AG04450 (cell line): ENCODE measurements around the gene PPP1R37. TPM values are rescaled to one million over a fixed set of nuclear protein-coding genes. Genes with fewer than 3 reads are reported as not detected.

ENCODE experiments used
- CTCF ChIA-PET: fragments of 300-600, 350-600 bp; formaldehyde crosslinking; extraction: SDS; loops from one replicate; lab custom pipeline; 2022; ENCODE audit warnings: antibody characterized with exemption, inconsistent platforms; lab: Charles Lee
- POLR2A ChIA-PET: fragments of 350-600 bp; formaldehyde crosslinking; extraction: SDS; loops from one replicate; lab custom pipeline; 2021; ENCODE audit warnings: antibody characterized with exemption, inconsistent platforms; lab: Yijun Ruan, JAX
- DNase-seq: peaks from one replicate; pipeline ENCODE4 v3.0.0-alpha.2; 2011; ENCODE audit warnings: low read depth, low spot score
- H3K27ac ChIP-seq: one replicate; pipeline ENCODE4 v1.5.1; 2012; ENCODE audit warnings: low read depth, low read length, control low read depth
- H3K27me3 ChIP-seq: one replicate; pipeline ENCODE4 v1.6.0; 2012; ENCODE audit warnings: low read length; ENCODE audit not compliant: control insufficient read depth, insufficient read depth
- H3K4me3 ChIP-seq: 2 replicates; pipeline ENCODE4 v1.5.1; 2011; ENCODE audit warnings: mild to moderate bottlenecking, low read depth, low read length, control low read depth
- H3K9me3 ChIP-seq: 2 replicates; pipeline ENCODE4 v1.5.1; 2012; ENCODE audit warnings: low read length; ENCODE audit not compliant: control insufficient read depth, insufficient read depth
- CTCF ChIP-seq: IDR thresholded peaks from 2 replicates; pipeline ENCODE4 v1.5.1; 2011; ENCODE audit warnings: low read depth, low read length, control low read depth, inconsistent platforms
- polyA plus RNA-seq: library from polyadenylated mRNA; depleted of rRNA; stranded (reverse); fragments of >200 nt; gene quantifications from 2 replicates; pipeline ENCODE4 v1.2.3, GENCODE V29; 2011

The PPP1R37 gene
- polyA plus RNA-seq, 1 experiment = 8.6 TPM

GRCh38 chr19:45090606-45091005, 2.4 kb upstream of the PPP1R37 start:
- Histone ChIP-seq H3K27ac (peak overlapping the region; percentile 70), H3K9me3 (no peaks in the 10 kb centered on the region; the same call in 1 of the 2 replicates), H3K4me3 (peak overlapping the region; percentile 51), H3K27me3 (no peaks in the 10 kb centered on the region)
- ChIA-PET CTCF (no interaction called here), POLR2A (interaction anchor here (0.8 kb wide), 1 partner anchor 56 kb away, joined by 3 read pairs; no protein-coding TSS in a partner anchor)
- no peak for DNase-seq
- no peak for TF ChIP-seq CTCF

GRCh38 chr19:45091031-45091923, 1.7 kb upstream of the PPP1R37 start:
- ChIA-PET POLR2A (interaction anchor here (0.7 to 1.7 kb wide), 7 partner anchors 11 to 136 kb away, joined by 3 to 8 read pairs (median 4); partner anchors contain the start of genes BLOC1S3, CLASRP and CLPTM1), CTCF (interaction anchor here (0.7 to 2.1 kb wide), 4 partner anchors 32 to 137 kb away, joined by 3 to 13 read pairs (median 4); no protein-coding TSS in a partner anchor)

DNA sequence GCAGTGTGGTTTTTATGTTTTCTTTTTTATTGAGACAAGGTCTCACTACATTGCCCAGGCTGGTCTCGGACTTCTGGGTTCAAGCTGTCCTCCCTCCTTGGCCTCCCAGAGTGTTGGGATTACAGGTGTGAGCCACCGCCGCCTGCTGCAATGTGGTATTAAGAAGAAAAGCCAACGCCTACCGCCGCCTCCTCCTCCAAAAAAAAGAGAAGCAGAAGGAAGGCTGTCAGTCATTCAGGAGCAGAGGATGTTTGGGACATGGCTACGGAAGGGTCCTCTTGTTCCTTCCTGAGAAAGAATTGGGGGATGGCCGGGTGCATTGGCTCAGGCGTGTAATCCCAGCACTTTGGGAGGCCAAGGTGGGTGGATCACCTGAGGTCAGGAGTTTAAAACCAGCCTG, 1.2 kb downstream of the PPP1R37 start:
- Histone ChIP-seq H3K27me3 (no peaks in the 10 kb centered on the region), H3K9me3 (no peaks in the 10 kb centered on the region; the same call in 1 of the 2 replicates), H3K27ac (no peak overlapping the region), H3K4me3 (peak overlapping the region; percentile 92)
- DNase-seq = no peak
- POLR2A ChIA-PET = no interaction called here
- CTCF ChIA-PET = no interaction called here
- no peak for TF ChIP-seq CTCF

More at GRCh38 chr19:45091031-45091923, 1.7 kb upstream of the PPP1R37 start:
- TF ChIP-seq CTCF = no peak
- DNase-seq = peak; percentile 98
- Histone ChIP-seq H3K27me3 (no peaks in the 10 kb centered on the region), H3K9me3 (no peaks in the 10 kb centered on the region; the same call in 1 of the 2 replicates), H3K4me3 (peak overlapping the region; percentile 92), H3K27ac (peak overlapping the region; percentile 73)

DNA sequence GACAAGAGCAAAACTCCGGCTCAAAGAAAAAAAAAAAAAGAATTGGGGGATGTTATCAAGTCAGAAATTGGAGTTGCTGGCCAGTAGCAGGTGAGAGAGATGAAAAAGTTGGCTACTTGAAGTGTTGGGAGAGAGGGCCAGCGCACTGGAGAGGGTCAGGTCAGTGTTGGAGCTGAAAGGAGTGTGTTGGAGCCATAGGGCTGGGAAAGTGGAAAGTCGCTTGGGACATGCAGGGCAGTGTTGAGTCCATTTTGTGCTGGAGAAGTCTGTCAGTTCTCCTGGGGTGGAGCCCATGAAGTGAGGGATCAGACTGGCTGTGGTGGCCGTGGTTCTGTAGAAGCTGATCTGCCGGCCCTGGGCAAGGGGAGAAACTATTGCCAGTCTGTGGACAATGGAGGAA, 1.7 kb downstream of the PPP1R37 start:
- H3K4me3 ChIP-seq = peak overlapping the region; percentile 92
- TF ChIP-seq CTCF = no peak
- DNase-seq = no peak
- POLR2A ChIA-PET = no interaction called here
- H3K9me3 ChIP-seq = no peaks in the 10 kb centered on the region; the same call in 1 of the 2 replicates
- H3K27me3 ChIP-seq = no peaks in the 10 kb centered on the region
- CTCF ChIA-PET = no interaction called here
- no peak overlapping the region for H3K27ac ChIP-seq
